Measurements from ENCODE around the gene EPB41.

The EPB41 gene

GRCh38 chr1:28933918-28934317 is 19.5 kb downstream of the EPB41 start:
- TF ChIP-seq CTCF (IDR thresholded peaks at IDR 0.05; ENCODE audit: low read depth, low read length) = no peak
- TF ChIP-seq EZH2phosphoT487 (IDR thresholded peaks at IDR 0.05; ENCODE audit: low read depth) = no peak
- H3K79me2 ChIP-seq (ENCODE audit: low read length) = peaks cover 50% of the 10 kb centered on the region
- H3K27ac ChIP-seq (ENCODE audit: low read length) = no peak overlapping the region
- no peak overlapping the region for H3K9ac ChIP-seq (ENCODE audit: low read length)
- no peaks in the 10 kb centered on the region for H3K4me1 ChIP-seq (ENCODE audit: low read length)
- H2AFZ ChIP-seq (ENCODE audit: low read depth, low read length) = no peak overlapping the region
- no peak overlapping the region for H3K4me2 ChIP-seq (ENCODE audit: low read length)
- no peaks in the 10 kb centered on the region for H3K36me3 ChIP-seq (replicated peaks; ENCODE audit: low read depth, low read length)
- peaks cover 7% of the 10 kb centered on the region; the same call in 1 of the 2 replicates for H4K20me1 ChIP-seq (ENCODE audit: insufficient read depth, low read length)
- no peaks in the 10 kb centered on the region for H3K27me3 ChIP-seq (ENCODE audit: low read depth, low read length)
- no peaks in the 10 kb centered on the region for H3K9me3 ChIP-seq (ENCODE audit: insufficient read depth, low read length)
- no peak overlapping the region for H3K4me3 ChIP-seq (ENCODE audit: low read length)

GRCh38 chr1:28934676-28935075 is 20.3 kb downstream of the EPB41 start:
- TF ChIP-seq EZH2phosphoT487 (IDR thresholded peaks at IDR 0.05; ENCODE audit: low read depth) (no peak), CTCF (IDR thresholded peaks at IDR 0.05; ENCODE audit: low read depth, low read length) (no peak)
- Histone ChIP-seq H3K27ac (ENCODE audit: low read length) (no peak overlapping the region), H4K20me1 (ENCODE audit: insufficient read depth, low read length) (peaks cover 7% of the 10 kb centered on the region; the same call in 1 of the 2 replicates), H3K9ac (ENCODE audit: low read length) (no peak overlapping the region), H3K36me3 (replicated peaks; ENCODE audit: low read depth, low read length) (no peaks in the 10 kb centered on the region), H3K4me3 (ENCODE audit: low read length) (no peak overlapping the region), H2AFZ (ENCODE audit: low read depth, low read length) (no peak overlapping the region), H3K4me1 (ENCODE audit: low read length) (no peaks in the 10 kb centered on the region), H3K9me3 (ENCODE audit: insufficient read depth, low read length) (no peaks in the 10 kb centered on the region), H3K4me2 (ENCODE audit: low read length) (no peak overlapping the region), H3K79me2 (ENCODE audit: low read length) (peaks cover 53% of the 10 kb centered on the region), H3K27me3 (ENCODE audit: low read depth, low read length) (no peaks in the 10 kb centered on the region)

- H3K4me2 ChIP-seq (ENCODE audit: low read length) = no peak overlapping the region
- no peaks in the 10 kb centered on the region for H3K36me3 ChIP-seq (replicated peaks; ENCODE audit: low read depth, low read length)
- H4K20me1 ChIP-seq (ENCODE audit: insufficient read depth, low read length) = peaks cover 7% of the 10 kb centered on the region; the same call in 1 of the 2 replicates
- no peak overlapping the region for H3K27ac ChIP-seq (ENCODE audit: low read length)
- H3K4me3 ChIP-seq (ENCODE audit: low read length) = no peak overlapping the region
- H3K9ac ChIP-seq (ENCODE audit: low read length) = no peak overlapping the region
- H3K4me1 ChIP-seq (ENCODE audit: low read length) = no peaks in the 10 kb centered on the region
- no peak overlapping the region for H2AFZ ChIP-seq (ENCODE audit: low read depth, low read length)
- no peaks in the 10 kb centered on the region for H3K27me3 ChIP-seq (ENCODE audit: low read depth, low read length)
- H3K9me3 ChIP-seq (ENCODE audit: insufficient read depth, low read length) = no peaks in the 10 kb centered on the region
- H3K79me2 ChIP-seq (ENCODE audit: low read length) = peaks cover 57% of the 10 kb centered on the region
- TF ChIP-seq CTCF (IDR thresholded peaks at IDR 0.05; ENCODE audit: low read depth, low read length) (no peak), EZH2phosphoT487 (IDR thresholded peaks at IDR 0.05; ENCODE audit: low read depth) (no peak)
These were observed 20.9 kb downstream of the EPB41 start for GRCh38 chr1:28935293-28935692.

GRCh38 chr1:28936094-28936493 is 21.7 kb downstream of the EPB41 start:
- no peaks in the 10 kb centered on the region for H3K27me3 ChIP-seq (ENCODE audit: low read depth, low read length)
- H3K4me1 ChIP-seq (ENCODE audit: low read length) = no peaks in the 10 kb centered on the region
- no peak overlapping the region for H2AFZ ChIP-seq (ENCODE audit: low read depth, low read length)
- H3K9ac ChIP-seq (ENCODE audit: low read length) = no peak overlapping the region
- H3K36me3 ChIP-seq (replicated peaks; ENCODE audit: low read depth, low read length) = no peaks in the 10 kb centered on the region
- TF ChIP-seq CTCF (IDR thresholded peaks at IDR 0.05; ENCODE audit: low read depth, low read length) (no peak), EZH2phosphoT487 (IDR thresholded peaks at IDR 0.05; ENCODE audit: low read depth) (no peak)
- no peak overlapping the region for H3K27ac ChIP-seq (ENCODE audit: low read length)
- no peak overlapping the region for H3K4me3 ChIP-seq (ENCODE audit: low read length)
- peaks cover 7% of the 10 kb centered on the region; the same call in 1 of the 2 replicates for H4K20me1 ChIP-seq (ENCODE audit: insufficient read depth, low read length)
- no peak overlapping the region for H3K4me2 ChIP-seq (ENCODE audit: low read length)
- peaks cover 54% of the 10 kb centered on the region for H3K79me2 ChIP-seq (ENCODE audit: low read length)
- no peaks in the 10 kb centered on the region for H3K9me3 ChIP-seq (ENCODE audit: insufficient read depth, low read length)
